Medulla oblongata (tissue), 1 donor: ENCODE results near the gene DSCAM.
"Not testable (repeated sequence)": the region's sequence is repeated elsewhere in the genome, so short reads cannot be mapped to it uniquely, and the experiment has no call there.

Source experiments
- DNase-seq: peaks from one replicate; pipeline ENCODE4 v3.0.0-alpha.2; 2015; ENCODE audit errors: extremely low spot score

The DSCAM gene

GRCh38 chr21:40182491-40182890, 664.5 kb downstream of the DSCAM start:
- DNase-seq, result not testable (repeated sequence)

GRCh38 chr21:40179166-40179565, 667.8 kb downstream of the DSCAM start:
- peak; percentile 21 for DNase-seq

- no peak for DNase-seq
Observed at GRCh38 chr21:40178726-40179125, 668.2 kb downstream of the DSCAM start.

GRCh38 chr21:40177979-40178378, 669.0 kb downstream of the DSCAM start:
- DNase-seq, result no peak

GRCh38 chr21:40176724-40177123, 670.2 kb downstream of the DSCAM start:
- DNase-seq, result no peak

GRCh38 chr21:40173816-40174215, 673.1 kb downstream of the DSCAM start:
- no peak for DNase-seq

- DNase-seq, result no peak
Observed at GRCh38 chr21:40169971-40170370, 677.0 kb downstream of the DSCAM start.

- peak; percentile 32 for DNase-seq
Observed at GRCh38 chr21:40166291-40166843, 680.6 kb downstream of the DSCAM start.

- peak; percentile 21 for DNase-seq
Observed at GRCh38 chr21:40165773-40166070, 681.2 kb downstream of the DSCAM start.

- no peak for DNase-seq
Observed at GRCh38 chr21:40164905-40165772, 681.8 kb downstream of the DSCAM start.

- no peak for DNase-seq
Observed at GRCh38 chr21:40162075-40162474, 684.9 kb downstream of the DSCAM start.

GRCh38 chr21:40160911-40161310, 686.0 kb downstream of the DSCAM start:
- DNase-seq, result peak; percentile 62

GRCh38 chr21:40158366-40158765, 688.6 kb downstream of the DSCAM start:
- no peak for DNase-seq

- DNase-seq, result no peak
Observed at GRCh38 chr21:40155563-40155962, 691.4 kb downstream of the DSCAM start.

GRCh38 chr21:40153351-40153750, 693.6 kb downstream of the DSCAM start:
- no peak for DNase-seq

- DNase-seq, result no peak
Observed at GRCh38 chr21:40152476-40152875, 694.5 kb downstream of the DSCAM start.

- DNase-seq, result no peak
Observed at GRCh38 chr21:40151611-40152010, 695.3 kb downstream of the DSCAM start.

- DNase-seq, result no peak
Observed at GRCh38 chr21:40146216-40146837, 700.6 kb downstream of the DSCAM start.

GRCh38 chr21:40143822-40144525, 703.0 kb downstream of the DSCAM start:
- peak; percentile 84 for DNase-seq

- DNase-seq, result no peak
Observed at GRCh38 chr21:40141621-40142020, 705.3 kb downstream of the DSCAM start.

GRCh38 chr21:40140675-40141074, 706.3 kb downstream of the DSCAM start:
- DNase-seq, result no peak

- DNase-seq, result no peak
Observed at GRCh38 chr21:40139636-40140035, 707.3 kb downstream of the DSCAM start.
